ENCODE results near the gene GPR39.

Gene GPR39

DNA sequence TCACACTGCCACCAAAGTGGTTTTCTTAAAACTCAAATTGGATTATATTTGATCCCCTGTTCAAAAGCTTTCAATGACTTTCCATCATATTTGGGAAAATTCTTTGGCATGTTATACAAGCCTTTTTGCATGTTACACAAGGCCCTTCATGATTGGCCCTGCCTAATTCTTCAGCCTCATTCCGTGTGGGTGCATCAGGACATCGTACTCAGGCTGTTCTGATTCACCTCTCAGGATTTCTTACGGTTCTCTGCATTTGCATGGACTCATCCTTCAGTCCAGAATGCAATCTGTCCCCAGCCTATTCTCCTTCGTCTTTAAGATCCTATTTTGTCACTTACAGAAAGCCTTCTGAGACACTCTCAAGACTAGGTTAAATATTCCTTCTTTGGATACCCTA lies 145.6 kb downstream of the GPR39 start:
- DNase-seq (ENCODE audit: low read depth in 2 of 2) = no peak

DNA sequence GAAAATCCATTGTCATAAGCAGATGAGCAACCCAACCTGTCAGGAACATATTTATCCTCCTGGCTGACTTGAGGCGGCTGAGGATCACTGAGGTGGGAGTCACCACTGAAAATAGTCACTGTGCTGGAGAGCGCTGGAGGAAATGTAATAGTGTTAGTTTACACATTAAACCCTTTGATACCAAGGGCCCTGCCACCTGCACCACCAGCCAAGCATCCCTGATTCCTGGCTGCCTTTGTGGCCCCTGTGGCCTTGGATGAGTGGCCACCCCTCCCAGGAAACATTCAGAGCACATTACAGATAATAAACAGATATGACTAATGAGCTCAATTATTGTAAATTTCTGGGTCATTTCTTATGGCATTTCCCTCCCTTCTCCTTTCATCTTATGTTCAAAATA lies 147.5 kb downstream of the GPR39 start:
- DNase-seq (ENCODE audit: low read depth in 2 of 2) = no peak

DNA sequence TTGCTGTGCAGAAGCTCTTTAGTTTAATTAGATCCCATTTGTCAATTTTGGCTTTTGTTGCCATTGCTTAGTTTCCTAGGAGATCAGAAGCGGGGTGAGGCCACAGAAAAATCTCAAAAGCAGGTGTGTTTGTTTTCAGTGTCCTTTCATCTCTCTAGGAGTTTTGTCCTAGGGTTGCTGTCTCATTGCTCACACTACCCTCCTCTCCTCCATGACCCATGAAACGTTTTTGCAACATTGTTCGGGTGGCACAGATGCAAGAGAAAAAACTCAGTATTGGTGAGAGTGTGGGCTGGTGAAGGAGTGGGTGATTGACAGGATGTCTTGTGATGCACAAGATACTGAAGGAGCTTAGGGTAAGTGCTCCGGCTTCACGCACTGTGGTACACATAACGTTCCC lies 149.8 kb downstream of the GPR39 start:
- no peak for DNase-seq (ENCODE audit: low read depth in 2 of 2)

DNA sequence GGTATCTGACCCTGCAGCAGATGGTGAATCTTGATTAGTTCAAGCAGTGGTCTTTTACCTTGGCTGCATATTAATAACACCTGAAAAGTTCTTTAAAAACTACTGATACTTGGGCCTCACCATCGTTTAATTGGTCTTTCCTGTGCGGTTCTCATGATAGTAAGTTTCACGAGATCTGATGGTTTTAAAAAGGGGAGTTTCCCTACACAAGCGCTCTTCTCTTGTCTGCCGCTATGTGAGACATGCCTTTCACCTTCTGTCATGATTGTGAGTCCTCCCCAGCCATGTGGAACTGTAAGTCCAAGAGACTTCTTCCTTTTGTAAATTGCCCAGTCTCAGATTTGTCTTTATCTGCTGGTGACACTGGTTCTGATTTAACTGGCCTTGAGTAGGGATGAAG lies 151.1 kb downstream of the GPR39 start:
- no peak for DNase-seq (ENCODE audit: low read depth in 2 of 2)

DNA sequence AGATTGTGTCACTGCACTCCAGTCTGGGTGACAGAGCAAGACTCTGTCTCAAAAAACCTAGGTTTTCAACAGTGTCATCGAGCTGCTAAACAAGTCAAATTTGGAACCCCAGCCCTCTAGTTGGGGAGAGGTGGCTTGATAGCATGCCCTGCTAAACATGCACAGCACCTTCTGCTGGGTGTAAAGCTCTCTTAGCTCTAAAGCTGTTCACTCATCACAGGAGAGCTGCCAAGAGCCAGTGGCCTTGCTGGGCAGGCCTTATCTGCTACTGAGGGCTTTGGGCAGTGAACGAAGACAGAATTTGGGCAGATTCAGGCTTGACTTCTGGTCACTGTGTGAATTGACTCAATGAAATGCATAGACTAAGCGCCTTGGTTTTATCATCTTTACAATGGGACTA lies 152.1 kb downstream of the GPR39 start:
- DNase-seq (ENCODE audit: low read depth in 2 of 2) = no peak

DNA sequence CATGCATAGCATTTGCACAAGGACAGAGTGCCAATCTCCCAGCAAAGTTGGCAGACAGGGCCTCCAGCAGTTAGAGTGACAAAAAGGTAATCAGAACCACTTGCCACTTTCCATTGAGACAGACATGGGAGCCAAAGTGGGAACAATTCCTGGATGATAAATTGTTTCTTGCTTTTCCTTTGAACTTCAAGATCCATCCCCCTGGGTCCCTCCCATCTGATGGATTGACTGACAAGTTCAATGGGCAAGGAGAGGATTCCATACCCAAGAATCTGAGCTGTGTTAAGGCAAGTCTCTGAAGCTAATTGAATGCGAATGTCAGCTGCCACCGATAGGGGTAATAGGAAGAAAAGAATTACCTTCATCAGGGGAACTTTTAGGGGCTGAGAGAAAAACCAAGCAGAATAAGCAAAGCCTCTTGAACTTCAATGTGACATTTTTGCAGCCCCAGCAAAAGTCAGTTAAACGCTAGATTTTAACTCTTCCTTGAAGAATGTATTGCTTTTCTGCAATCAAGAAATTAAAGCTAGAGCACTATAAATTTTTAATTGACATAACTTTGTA lies 156.9 kb downstream of the GPR39 start:
- no peak for DNase-seq (ENCODE audit: low read depth in 2 of 2)

DNA sequence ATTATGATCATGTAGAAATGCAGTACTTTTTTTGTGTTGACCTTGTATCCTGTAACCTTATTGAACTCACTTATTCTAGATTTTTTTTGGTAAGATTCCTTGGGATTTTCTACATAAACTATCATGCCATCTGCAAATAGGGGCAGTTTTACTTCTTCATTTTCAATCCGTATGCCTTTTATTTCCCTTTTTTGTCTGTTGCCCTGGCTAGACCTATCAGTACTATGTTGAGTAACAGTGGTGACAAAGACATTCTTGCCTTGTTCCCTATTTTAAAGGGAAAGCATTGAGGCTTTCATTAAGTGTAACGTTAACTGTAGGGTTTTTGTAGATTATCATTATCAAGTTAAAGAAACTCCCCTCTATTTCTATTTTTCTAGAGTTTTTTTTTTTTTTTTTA lies 161.1 kb downstream of the GPR39 start:
- DNase-seq (ENCODE audit: low read depth in 2 of 2) = no peak

DNA sequence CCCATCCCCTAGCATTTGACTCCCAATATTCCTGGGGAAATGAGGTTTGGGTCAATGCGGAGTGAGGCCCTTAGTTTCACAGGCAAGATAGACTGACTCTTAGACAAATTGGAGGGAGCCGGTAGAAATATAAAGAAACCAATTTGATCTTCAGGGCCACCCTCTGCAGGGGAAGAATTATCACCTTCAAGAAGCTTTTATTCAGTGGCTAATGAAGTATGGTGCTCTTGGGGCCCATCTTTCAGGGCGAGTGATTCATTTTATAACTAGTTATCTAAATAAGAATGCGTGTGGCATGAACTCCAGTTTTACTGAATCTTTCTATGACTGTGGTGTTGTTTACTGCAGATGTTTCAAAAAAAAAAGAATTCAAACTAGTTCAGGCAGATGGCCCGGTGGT lies 165.0 kb downstream of the GPR39 start:
- no peak for DNase-seq (ENCODE audit: low read depth in 2 of 2)

DNA sequence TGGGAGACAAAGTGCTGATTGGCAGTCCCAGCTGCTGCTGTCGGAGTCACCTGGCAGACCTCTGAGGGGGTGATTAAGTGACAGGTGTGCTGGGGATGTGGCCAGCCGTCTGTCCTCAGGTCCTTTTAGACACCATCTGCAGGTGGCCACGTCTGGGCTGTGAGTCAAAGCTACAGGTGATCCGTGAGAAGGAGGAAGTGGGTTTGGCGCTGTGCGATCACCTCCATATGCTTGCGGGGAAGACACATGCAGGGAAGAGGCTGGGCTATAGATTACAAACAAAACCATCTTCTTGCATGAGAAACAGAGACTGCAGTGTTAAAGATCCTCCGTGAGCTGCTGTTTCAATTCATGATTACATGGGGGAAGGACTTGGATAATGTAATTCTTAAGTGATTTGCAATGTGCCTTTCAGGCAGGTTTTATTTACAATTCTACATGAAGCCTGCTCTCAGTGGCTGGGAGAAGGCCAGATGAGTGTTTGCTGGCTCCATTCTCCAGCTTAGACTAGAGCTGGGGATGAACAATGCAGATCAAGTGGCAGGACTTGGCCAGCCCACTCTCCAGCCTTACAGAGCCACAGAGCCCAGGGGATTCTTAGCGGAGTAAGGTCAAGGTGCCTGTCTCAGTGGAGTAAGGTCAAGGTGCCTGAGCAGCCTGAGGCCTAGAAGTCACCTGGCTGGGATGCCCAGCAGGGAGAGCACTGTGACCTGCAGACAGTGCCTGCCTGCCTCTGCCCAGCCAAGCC lies 165.6 kb downstream of the GPR39 start:
- no peak for DNase-seq (ENCODE audit: low read depth in 2 of 2)

DNA sequence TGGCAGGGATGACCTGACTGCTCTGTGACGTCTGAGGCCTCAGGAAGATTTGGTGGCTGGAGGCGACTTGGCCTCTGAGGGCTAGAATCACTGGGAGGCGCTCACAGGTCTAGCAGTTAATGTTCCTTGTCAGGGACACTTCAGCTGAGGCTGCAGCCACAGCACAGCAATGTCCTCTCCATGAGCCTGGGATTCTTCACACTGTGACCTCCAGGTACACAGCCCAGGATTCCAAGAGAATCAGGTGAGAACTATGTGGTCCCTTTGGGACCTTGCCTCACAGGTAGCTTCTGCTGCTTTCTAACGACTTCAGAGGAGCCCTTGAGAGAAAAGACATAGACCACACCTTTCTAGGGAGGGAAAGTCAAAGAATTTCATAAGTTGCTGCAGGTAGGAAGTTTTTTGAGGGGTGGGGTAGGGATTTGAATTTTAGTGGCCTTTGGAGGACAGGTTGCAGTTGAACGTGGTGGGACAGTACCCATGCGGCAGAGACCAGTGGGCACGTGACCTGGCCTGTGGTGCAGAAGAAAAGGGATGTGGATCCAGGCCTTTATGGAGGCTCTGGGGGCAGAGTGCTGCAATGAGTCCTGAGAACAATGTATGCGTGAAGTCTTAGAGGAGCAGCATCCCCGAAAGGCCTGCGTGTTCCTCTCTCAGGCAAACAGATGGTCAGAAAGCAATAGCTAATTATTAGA lies 167.2 kb downstream of the GPR39 start:
- no peak for DNase-seq (ENCODE audit: low read depth in 2 of 2)

DNA sequence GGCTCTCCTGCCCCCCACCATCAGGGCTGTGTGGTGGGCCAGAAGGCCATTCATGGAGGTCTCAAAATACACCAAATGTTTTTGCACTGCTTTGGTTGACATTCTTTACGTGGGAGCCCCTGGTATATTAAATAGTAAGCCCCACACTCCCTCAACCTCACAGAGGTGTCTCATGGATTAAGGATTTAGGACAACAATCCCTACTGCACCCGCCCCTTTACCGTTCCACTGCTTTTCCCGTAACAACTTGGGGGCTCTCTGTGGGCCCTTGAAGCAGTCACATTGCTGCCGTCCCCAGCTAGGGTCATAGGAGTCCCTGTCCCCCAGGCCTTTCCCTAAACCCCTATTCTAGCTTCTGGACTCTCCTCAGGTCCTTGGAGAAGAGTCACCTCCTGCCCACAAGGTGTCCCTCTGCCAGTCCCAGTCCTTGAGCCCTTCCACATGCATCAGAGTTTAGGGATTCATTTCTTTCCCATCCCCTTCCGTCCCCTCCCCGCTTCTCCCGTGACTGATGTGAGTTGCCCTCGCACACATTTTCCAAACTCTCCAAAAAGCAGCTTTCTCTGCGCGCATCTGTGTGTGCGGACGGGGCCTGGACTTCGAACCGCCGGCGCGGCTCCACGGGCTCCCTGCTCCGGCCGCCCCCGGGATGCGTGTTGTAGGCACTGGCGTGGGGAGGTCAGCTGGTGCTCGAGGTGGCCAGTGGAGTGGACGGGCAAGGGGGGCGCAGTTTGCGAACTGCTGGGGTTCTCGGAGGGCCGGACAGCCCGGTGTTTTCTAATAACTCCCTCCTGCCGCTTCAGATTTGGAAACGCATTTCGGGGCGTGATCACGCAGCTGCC lies 168.6 kb downstream of the GPR39 start:
- no peak for DNase-seq (ENCODE audit: low read depth in 2 of 2)

DNA sequence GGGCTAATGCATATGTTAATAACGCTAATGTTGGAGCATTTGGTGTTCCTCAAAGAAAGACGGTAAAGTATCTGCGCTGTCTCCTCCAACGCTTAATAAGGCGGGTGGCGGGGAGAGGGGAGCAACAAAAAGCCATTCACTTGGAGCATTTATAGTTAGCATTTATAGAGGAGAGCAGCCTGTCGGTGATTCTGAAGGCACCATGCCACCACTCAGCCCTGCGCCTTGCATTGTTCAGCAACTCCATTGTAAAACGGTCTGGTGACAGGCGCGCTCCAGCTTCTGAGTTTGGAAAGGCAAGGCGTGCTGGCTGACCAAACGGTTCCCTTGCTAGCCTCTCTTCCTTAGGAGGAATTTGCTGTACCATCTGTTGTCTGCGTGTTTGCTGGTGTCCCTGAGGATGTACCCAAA lies 169.5 kb downstream of the GPR39 start:
- no peak for DNase-seq (ENCODE audit: low read depth in 2 of 2)

DNA sequence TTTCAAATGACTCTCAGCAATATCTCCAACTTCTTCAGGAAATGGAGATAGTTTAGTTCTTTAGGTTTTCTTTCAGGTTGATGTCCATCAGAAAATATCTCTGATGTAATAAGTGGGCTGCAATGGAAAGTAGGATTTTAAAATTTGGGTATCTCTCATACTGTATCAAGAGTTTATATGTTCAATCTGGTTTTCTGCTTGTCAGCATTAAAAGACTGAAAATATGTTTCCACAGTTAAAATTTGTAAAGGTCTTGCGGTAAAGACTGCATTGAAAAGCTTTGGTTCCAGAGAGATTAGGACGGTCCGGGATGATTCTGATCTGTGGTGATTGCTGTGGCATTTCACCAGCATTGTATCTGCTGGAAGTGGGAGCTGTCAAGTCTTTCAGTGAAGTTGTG lies 170.2 kb downstream of the GPR39 start:
- no peak for DNase-seq (ENCODE audit: low read depth in 2 of 2)

DNA sequence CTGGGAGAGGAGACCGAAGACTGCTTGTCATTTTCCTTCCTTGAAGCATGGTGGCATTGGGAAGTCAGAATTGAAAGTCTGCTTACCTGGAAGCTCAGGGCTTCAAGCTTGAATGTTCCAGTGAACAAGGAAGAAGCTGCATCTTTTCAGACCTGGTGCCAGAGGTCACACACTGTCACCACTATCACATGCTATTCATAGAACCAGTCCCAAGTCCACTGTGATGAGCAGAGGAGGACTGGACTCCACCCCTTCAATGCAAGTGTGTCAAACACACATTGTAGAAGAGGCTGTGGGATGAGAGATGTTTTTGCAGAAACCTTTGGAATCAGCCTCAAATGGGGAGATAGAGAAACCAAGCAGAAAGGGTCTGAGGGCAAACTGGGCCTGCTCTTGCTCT lies 172.0 kb downstream of the GPR39 start:
- DNase-seq (ENCODE audit: low read depth in 2 of 2) = no peak

DNA sequence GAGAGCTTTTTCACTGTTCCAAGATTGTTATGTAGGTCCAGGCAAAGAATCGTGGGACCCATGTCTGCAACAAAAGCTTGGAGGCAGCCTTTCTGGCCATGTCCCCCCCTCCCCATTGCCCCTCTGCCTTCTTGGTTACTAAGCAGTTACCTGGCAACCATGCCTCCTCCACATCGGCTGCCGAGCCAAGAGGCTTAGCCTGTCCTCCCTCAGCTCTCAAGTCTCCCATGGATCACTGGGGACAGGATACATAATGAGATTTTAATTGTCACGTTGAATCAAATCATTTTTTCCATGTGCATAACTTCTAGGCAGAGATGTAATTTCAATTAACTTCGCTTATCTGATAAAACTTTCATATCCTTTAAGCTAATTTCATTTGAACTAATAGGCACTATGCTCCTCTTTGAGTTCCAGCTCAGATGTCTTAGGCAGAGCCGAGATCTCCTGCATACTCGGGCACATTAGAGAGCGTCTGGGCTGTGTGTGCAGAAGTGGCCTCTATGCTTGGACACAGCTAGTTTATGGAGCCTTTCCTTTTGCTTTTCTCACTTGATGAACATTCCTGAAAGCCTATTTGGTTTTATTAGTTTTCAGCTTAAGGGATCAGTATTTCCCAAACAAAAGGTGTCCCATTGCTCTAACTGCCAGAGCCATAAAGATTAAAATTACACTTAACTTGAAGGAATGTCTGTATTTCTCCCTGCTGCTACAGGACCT lies 172.7 kb downstream of the GPR39 start:
- DNase-seq (ENCODE audit: low read depth in 2 of 2) = no peak

DNA sequence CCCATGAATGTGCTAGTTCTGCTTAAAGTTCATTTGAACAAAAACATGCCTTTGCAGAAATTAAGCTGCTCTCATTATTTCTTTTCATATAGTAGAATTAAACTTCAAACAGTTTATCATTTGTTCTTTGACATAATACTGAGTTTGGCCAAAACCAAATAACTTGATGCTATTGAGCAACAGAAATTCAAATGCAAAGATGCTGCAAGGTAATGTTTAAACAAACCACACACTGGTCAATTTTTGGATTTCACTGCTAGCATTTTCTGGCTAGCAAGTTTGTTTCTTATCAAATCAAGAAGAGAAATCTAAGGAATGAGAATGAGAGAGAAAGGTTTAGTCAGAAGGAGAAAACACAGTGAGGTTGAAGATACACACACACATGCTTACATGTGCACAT lies 173.4 kb downstream of the GPR39 start:
- no peak for DNase-seq (ENCODE audit: low read depth in 2 of 2)

DNA sequence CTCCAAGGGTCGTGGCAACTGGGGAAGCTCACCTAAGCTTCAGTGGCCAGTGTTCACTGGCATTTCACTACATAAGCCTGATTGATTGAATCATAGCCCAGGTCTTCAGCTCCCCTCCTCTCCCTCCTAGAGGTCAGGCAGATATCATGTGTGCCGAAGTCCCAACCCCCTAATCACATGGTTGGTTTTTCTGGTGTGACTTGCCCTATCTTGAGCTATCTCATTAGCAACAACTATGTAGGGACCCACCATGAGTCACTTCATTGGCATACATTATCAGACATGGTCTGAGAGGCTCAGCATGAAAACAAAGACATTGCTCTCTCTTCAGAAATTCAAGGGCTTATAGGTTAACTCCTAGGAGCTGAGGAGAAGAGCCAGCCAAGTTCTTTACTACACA lies 176.6 kb downstream of the GPR39 start:
- no peak for DNase-seq (ENCODE audit: low read depth in 2 of 2)

DNA sequence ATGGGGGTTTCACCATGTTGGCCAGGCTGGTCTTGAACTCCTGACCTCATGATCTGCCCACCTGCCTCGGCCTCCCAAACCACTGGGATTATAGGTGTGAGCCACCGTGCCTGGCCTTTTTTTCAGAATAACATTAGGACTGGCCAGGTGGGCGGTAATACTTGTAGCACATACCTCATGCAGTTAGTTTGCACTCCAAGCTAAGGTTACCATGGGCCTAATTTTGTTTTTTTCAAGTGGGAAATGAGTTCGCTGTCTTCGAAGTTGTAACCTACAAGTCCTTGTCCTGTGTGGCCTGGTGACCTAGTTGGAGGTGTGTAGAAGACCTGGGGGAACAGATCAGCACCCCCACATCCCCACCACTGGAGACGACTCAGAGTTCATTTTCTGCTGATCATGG lies 178.6 kb downstream of the GPR39 start:
- no peak for DNase-seq (ENCODE audit: low read depth in 2 of 2)

DNA sequence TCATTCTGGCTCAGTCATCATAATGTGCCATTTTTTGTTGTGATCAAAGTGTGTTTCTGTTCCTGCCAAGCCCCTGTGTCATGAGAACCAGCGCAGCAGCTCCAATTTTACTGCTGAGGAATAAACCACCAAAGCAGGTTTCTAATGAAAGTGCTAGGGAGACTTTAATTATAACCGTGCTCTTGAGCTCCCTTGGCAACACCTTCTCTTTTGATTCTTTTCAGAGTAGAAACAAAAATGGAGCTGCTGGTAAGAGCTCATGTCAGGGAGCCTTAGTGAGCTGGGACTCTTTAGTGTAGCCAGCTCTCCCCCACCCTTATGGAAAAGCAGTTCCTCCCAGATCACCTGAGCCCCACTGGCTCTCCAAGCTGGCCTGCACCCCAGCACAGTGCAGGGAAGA lies 179.1 kb downstream of the GPR39 start:
- no peak for DNase-seq (ENCODE audit: low read depth in 2 of 2)

DNA sequence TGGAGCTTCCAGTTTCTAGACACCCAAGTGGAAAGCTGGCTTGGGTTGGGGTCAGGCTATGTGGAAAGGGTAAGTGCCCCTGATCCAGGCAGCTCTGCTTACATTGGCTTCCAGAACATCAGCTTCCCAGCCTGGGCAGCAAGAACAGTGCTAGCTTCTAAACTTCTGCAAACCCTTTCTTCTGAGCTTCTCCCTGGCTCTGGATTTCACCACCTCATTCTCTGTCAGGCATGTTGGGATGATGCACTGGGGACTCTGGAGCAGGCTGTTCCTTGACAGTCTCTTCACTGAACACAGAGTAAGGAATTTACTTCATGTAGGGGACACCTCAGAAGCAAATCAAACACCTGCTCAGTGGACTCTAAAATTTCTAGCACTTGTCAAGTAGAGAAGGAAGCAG lies 180.6 kb downstream of the GPR39 start:
- no peak for DNase-seq (ENCODE audit: low read depth in 2 of 2)

DNA sequence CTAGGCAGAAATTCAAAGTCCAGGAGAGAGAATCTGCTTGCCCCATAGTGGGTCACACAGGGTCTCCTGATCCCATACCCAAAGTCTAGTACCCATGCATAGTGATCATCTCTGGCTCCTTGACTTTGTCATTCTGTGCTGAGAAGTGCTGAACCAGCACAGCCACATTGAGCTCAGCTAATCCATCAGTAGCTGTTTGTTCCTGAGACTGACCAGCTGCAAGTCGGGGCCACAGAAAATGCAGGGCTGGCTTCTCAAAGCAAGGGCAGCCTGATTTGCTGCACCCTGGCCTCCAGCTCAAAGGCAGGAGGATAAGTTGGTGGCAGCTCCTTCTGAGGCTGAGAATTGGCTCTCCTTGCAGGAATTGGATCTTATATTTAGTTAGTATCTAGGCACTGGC lies 181.2 kb downstream of the GPR39 start:
- DNase-seq (ENCODE audit: low read depth in 2 of 2) = no peak

DNA sequence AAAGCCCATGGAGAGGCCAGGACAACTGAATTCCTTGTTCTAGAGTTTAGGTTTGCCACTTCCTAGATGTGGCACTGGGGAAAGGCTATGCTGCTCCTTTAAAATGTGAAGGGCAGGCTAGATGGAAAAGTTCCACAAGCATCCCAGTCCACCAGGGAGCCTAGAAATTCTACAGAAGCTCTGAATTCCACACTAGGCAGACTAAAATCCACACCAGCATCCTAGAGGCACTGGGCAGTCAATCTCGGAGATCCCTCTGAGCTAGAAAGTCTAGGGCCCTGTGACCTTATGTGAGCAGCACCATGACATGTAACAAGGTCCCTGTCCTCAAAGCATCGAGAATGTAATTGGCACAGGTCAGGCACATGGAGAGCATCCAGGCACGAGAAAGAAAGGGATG lies 181.9 kb downstream of the GPR39 start:
- no peak for DNase-seq (ENCODE audit: low read depth in 2 of 2)
